ENCODE measurements around the gene PKN2.
A peak's percentile ranks its signal among the peaks of the same experiment; 100 is the strongest.

PKN2 gene

GRCh38 chr1:88735382-88735781 lies 51.3 kb downstream of the PKN2 start:
- no peak for DNase-seq (ENCODE audit: low spot score)

- no peak for DNase-seq (ENCODE audit: low spot score)
Measured at GRCh38 chr1:88735909-88736308, 51.8 kb downstream of the PKN2 start.

GRCh38 chr1:88736633-88737248 lies 52.7 kb downstream of the PKN2 start:
- peak; percentile 73 for DNase-seq (ENCODE audit: low spot score)

- DNase-seq (ENCODE audit: low spot score), result no peak
Measured at GRCh38 chr1:88737338-88737927, 53.4 kb downstream of the PKN2 start.

- DNase-seq (ENCODE audit: low spot score), result no peak
Measured at GRCh38 chr1:88740784-88741183, 56.7 kb downstream of the PKN2 start.

- DNase-seq (ENCODE audit: low spot score), result no peak
Measured at GRCh38 chr1:88741413-88741812, 57.3 kb downstream of the PKN2 start.

- no peak for DNase-seq (ENCODE audit: low spot score)
Measured at GRCh38 chr1:88742531-88742930, 58.5 kb downstream of the PKN2 start.

- DNase-seq (ENCODE audit: low spot score), result no peak
Measured at GRCh38 chr1:88744142-88744541, 60.1 kb downstream of the PKN2 start.

GRCh38 chr1:88746916-88747315 lies 62.8 kb downstream of the PKN2 start:
- no peak for DNase-seq (ENCODE audit: low spot score)

- no peak for DNase-seq (ENCODE audit: low spot score)
Measured at GRCh38 chr1:88751714-88752113, 67.6 kb downstream of the PKN2 start.

GRCh38 chr1:88753506-88753905 lies 69.4 kb downstream of the PKN2 start:
- no peak for DNase-seq (ENCODE audit: low spot score)

- no peak for DNase-seq (ENCODE audit: low spot score)
Measured at GRCh38 chr1:88763649-88764406, 79.8 kb downstream of the PKN2 start.

- DNase-seq (ENCODE audit: low spot score), result no peak
Measured at GRCh38 chr1:88768187-88768586, 84.1 kb downstream of the PKN2 start.

- DNase-seq (ENCODE audit: low spot score), result no peak
Measured at GRCh38 chr1:88768816-88769215, 84.7 kb downstream of the PKN2 start.

- peak; percentile 58 for DNase-seq (ENCODE audit: low spot score)
Measured at GRCh38 chr1:88773540-88774150, 89.6 kb downstream of the PKN2 start.

GRCh38 chr1:88774151-88774556 lies 90.1 kb downstream of the PKN2 start:
- DNase-seq (ENCODE audit: low spot score), result peak; percentile 14

- no peak for DNase-seq (ENCODE audit: low spot score)
Measured at GRCh38 chr1:88777604-88778149, 93.6 kb downstream of the PKN2 start.

GRCh38 chr1:88779880-88780279 lies 95.8 kb downstream of the PKN2 start:
- DNase-seq (ENCODE audit: low spot score), result no peak

GRCh38 chr1:88780485-88780884 lies 96.4 kb downstream of the PKN2 start:
- DNase-seq (ENCODE audit: low spot score), result no peak

- no peak for DNase-seq (ENCODE audit: low spot score)
Measured at GRCh38 chr1:88783145-88783544, 99.1 kb downstream of the PKN2 start.

GRCh38 chr1:88784551-88784950 lies 100.5 kb downstream of the PKN2 start:
- DNase-seq (ENCODE audit: low spot score), result no peak

- DNase-seq (ENCODE audit: low spot score), result no peak
Measured at GRCh38 chr1:88787023-88787903, 103.2 kb downstream of the PKN2 start.

Measured in hematopoietic multipotent progenitor cell treated with erythropoietin and hydrocortisone succinate and interleukin-3 and kit ligand, for 17 days (in vitro differentiated cells).